Ectodermal cell (in vitro differentiated cells): ENCODE results near the gene SMARCD2.
"Not testable (repeated sequence)": the region's sequence is repeated elsewhere in the genome, so short reads cannot be mapped to it uniquely, and the experiment has no call there.

Experiments
- H3K27ac ChIP-seq: 2 replicates; pipeline ENCODE4 v1.7.0; 2013; ENCODE audit warnings: mild to moderate bottlenecking, low read depth, low read length; ENCODE audit not compliant: insufficient read depth, poor library complexity, severe bottlenecking
- H3K27me3 ChIP-seq: 2 replicates; pipeline ENCODE4 v1.7.0; 2013; ENCODE audit warnings: mild to moderate bottlenecking, low read length; ENCODE audit not compliant: insufficient read depth, control insufficient read depth, poor library complexity, severe bottlenecking
- H3K36me3 ChIP-seq: one replicate; pipeline ENCODE4 v1.7.0; 2013; ENCODE audit warnings: low read length; ENCODE audit not compliant: control insufficient read depth, insufficient read depth
- H3K4me1 ChIP-seq: one replicate; pipeline ENCODE4 v1.7.0; 2013; ENCODE audit warnings: low read length; ENCODE audit not compliant: control insufficient read depth, insufficient read depth
- H3K4me3 ChIP-seq: 2 replicates; pipeline ENCODE4 v1.7.0; 2013; ENCODE audit warnings: low read depth, low read length, control low read depth; ENCODE audit not compliant: insufficient read depth
- H3K9me3 ChIP-seq: 2 replicates; pipeline ENCODE4 v1.7.0; 2013; ENCODE audit warnings: mild to moderate bottlenecking, low read length, moderate library complexity; ENCODE audit not compliant: control insufficient read depth
- WGBS, 2 experiments: methylation state at CpG; one replicate each; pipeline ENCODE4 v1.1.7; 2013; ENCODE audit warnings: missing lambda C conversion rate in 2 of 2; 5-methylcytosine and 5-hydroxymethylcytosine counted together

Gene SMARCD2

DNA sequence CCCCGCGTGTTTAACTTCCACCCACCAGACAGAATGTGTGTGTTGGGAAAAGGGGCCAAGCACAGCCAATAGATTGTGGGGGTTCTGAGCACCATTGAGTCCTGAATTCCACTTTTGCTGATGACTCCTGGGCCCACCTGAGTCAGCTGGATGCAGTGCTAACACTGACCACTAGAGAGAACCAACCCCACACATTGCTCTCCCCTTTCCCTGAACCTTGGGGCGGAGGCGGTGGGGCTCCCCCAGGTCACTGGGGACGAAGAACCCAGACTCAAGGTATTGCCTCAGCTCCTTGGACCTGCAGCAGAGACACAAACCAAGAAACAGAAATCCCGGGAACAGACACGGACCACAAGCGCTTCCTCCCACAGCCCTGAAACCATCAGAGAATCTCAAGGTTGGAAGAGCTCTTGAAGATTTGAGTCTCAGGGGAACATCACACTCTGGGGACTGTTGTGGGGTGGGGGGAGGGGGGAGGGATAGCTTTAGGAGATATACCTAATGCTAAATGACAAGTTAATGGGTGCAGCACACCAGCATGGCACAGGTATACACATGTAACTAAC, 31.7 kb upstream of the SMARCD2 start:
- not testable (repeated sequence) for H3K4me3 ChIP-seq, H3K4me1 ChIP-seq, H3K27ac ChIP-seq, H3K36me3 ChIP-seq, H3K27me3 ChIP-seq, H3K9me3 ChIP-seq
- WGBS, 2 experiments: 81 to 83% methylated on average over 6 of the region's 8 CpGs

DNA sequence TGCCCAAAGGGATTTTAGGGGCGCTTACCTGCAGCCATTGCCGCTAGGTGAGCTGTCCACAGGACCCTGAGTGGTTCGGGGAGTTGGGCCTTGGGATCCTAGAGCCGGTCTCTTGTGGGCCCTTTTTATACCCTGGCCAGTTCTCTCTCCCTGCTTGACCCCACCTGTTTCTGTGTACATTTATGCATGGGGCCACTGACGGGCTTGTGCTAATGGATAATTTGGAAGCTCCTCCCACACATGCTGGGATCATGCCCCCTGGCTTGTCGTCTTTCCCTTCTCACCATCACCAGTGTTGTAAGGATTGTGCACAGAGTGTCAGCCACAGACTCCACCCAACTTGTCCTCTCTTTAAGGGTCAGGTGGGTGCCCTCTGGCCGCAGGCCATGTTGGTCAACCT, 31.1 kb upstream of the SMARCD2 start, which contains the start of gene CSH2:
Gene CSH2, minus strand, starts transcription at position 101 of the 400 bp plus-strand sequence. Its CDS starts 63 bp downstream, at position 38.
- H3K27ac ChIP-seq, H3K36me3 ChIP-seq, H3K4me3 ChIP-seq, H3K4me1 ChIP-seq, H3K9me3 ChIP-seq, H3K27me3 ChIP-seq: not testable (repeated sequence)
- 89 to 96% methylated on average over 4 of the region's 7 CpGs for WGBS, 2 experiments

DNA sequence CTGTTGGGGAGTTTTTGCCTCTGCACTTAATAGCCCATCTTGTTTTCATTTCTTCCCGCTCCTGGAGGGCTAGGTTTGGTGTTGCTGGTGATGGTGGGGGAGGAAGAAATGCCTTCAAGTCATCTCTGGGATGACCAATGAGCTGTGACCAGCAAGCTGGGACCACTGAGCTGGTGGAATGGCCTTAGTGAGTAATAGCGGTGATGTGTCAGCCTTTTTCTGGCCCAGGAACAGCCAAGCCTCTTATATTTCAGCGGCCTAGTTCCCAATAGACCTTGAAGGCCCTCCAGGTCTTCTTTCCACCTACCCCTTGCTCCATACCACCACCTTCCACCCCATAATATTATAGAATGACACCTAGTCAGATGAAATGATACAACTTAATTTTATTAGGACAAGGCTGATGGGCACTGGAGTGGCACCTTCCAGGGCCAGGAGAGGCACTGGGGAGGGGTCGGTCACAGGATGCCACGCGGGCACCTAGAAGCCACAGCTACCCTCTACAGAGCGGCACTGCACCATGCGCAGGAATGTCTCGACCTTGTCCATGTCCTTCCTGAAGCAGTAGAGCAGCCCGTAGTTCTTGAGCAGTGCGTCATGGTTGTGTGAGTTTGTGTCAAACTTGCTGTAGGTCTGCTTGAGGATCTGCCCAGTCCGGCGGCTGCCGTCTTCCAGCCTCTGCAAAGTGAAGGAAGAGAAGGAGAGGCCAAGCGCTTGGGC, 29.3 kb upstream of the SMARCD2 start:
- H3K27ac ChIP-seq, H3K4me3 ChIP-seq, H3K4me1 ChIP-seq, H3K9me3 ChIP-seq, H3K27me3 ChIP-seq, H3K36me3 ChIP-seq: not testable (repeated sequence)
- 92 to 93% methylated on average over 10 to 13 of the region's 15 CpGs for WGBS, 2 experiments

DNA sequence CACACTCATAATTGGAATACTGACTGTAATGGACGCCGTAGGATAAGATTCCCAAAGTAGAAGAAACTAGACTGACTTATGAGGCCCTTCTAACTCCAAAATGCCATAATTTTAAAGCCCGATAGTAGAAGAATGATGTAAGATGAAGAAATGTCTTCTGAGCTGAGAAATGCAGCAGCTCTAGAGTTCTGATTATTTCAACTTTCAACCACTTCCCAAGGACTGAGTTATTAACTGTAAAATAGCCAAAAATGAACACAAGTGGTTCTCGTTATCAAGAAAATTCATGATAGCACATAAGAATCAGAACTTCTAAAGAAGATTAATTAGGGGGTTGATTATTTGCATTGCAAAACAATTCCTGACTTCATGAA, 27.8 kb upstream of the SMARCD2 start:
- H3K27ac ChIP-seq, H3K9me3 ChIP-seq, H3K4me3 ChIP-seq, H3K36me3 ChIP-seq, H3K4me1 ChIP-seq, H3K27me3 ChIP-seq: not testable (repeated sequence)
- 90 to 98% methylated on average over 2 to 4 of the region's 4 CpGs for WGBS, 2 experiments

DNA sequence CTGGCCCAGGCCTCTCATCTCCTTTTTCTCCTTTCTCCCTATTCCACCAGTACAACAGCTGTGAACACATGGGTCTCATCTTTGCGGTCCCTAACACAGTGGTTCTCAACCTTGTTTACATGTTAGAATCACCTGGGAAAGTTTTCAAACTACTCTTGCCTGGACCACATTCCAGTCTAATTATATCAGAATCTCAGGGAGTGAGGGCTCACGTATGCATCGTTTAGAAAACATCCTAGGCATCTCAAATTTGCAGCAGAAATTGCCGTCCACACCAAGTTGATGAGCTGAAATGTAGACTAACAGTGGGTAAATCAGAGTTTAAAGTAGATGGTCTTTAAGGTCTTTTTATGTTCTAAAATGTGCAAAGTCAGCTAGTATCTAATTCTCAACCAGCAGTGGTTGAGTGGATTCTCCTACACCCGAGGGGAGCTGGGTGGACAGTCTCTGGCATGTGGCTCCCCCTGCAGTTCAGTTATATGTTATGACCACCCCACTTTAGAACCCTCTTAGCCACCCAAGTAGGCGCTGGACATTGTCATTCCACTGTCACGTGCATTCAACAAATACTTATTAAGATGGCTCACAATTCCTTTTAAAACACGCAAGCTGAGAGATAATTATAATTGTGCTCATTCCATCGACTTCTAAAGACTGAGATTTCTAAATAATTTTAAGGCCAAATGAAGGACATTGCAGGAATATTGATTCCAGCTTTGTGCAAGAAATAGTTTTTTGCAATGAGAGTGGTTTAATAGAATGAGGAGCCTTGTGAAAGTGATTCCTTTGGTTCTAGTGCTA, 27.2 kb upstream of the SMARCD2 start:
- H3K4me3 ChIP-seq: not testable (repeated sequence)
- 80 to 82% methylated on average over 8 of the region's 9 CpGs for WGBS, 2 experiments

DNA sequence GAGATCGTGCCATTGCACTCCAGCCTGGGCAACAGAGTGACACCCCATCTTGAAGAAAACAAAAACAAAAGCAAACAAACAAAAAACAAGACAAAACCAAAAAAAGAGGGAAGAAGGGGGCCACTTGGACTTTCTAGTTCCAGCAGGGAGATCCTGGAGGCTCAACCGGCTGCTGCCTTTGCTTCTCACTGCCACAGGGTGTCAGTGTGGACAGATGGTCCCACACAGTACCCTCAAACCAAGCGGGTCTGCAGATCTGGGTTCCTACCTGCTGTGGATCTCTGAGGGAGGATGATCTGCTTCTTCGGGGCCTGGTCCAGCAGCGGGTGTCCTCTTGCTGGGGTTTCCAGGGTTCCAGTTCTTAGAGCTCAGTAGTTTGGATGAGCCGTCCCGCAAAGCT, 24.1 kb upstream of the SMARCD2 start:
- WGBS, 2 experiments: 68 to 69% methylated on average over 5 of the region's 7 CpGs
- not testable (repeated sequence) for H3K27me3 ChIP-seq, H3K4me3 ChIP-seq, H3K9me3 ChIP-seq, H3K4me1 ChIP-seq, H3K36me3 ChIP-seq, H3K27ac ChIP-seq

More for the DNA sequence above, 27.2 kb upstream of the SMARCD2 start:
- not testable (repeated sequence) for H3K9me3 ChIP-seq, H3K27ac ChIP-seq, H3K36me3 ChIP-seq, H3K27me3 ChIP-seq, H3K4me1 ChIP-seq

DNA sequence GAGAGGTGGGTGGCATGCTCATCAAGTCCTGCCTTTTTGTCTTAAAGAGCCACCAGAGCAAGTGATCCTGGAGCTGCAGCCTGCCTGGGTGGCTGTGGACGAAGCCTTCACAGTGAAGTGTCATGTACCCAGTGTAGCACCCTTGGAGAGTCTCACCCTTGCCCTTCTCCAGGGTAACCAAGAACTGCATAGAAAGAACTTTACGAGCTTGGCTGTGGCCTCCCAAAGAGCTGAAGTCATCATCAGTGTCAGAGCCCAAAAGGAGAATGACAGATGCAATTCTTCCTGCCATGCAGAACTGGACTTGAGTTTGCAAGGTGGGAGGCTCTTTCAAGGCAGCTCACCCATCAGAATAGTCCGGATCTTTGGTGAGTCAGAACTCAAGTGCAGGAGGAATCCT, 16.8 kb upstream of the SMARCD2 start:
- Histone ChIP-seq H3K36me3 (no peaks in the 10 kb centered on the region), H3K9me3 (no peaks in the 10 kb centered on the region), H3K27ac (no peak overlapping the region), H3K4me1 (no peaks in the 10 kb centered on the region), H3K27me3 (peaks cover 9% of the 10 kb centered on the region), H3K4me3 (no peak overlapping the region)
- WGBS, 2 experiments: 82 to 84% methylated on average over 3 of the region's 3 CpGs

DNA sequence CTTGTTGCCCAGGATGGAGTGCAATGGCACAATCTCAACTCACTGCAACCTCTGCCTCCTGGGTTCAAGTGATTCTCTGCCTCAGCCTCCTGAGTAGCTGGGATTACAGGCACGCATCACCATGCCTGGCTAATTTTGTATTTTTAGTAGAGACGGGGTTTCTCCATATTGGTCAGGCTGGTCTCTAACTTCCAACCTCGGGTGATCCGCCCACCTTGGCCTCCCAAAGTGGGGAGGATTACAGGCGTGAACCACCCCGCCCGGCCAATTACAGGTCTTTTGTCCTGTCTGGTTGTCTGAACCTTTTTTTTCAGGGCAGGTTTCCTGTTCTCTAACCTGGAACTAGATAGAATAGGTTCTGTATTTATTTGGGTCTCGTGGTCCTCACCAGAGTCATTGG, 13.9 kb upstream of the SMARCD2 start:
- not testable (repeated sequence) for H3K9me3 ChIP-seq, H3K4me3 ChIP-seq, H3K27ac ChIP-seq, H3K36me3 ChIP-seq, H3K4me1 ChIP-seq
- H3K27me3 ChIP-seq: peaks cover 15% of the 10 kb centered on the region
- 90 to 95% methylated on average over 8 of the region's 8 CpGs for WGBS, 2 experiments

DNA sequence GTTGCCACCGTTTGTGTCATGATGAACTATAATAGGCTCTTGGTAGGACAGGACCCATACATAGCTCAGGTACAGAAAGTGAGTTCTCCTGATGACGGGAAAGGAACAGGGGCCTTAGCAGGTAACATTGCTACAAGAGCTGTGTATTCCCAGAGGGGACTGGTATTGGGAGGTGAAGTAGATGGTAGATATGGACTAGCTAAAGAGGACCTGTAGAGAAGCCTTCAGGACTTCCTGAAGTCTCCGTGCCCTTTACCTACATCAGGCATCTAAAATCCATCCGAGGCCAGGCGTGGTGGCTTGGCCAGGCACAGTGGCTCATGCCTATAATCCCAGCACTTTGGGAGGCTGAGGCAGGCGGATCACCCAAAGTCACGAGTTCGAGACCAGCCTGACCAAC, 12.7 kb upstream of the SMARCD2 start:
- 89 to 90% methylated on average over 8 of the region's 8 CpGs for WGBS, 2 experiments
- H3K27me3 ChIP-seq: peaks cover 15% of the 10 kb centered on the region
- no peak overlapping the region for H3K27ac ChIP-seq
- H3K36me3 ChIP-seq: no peaks in the 10 kb centered on the region
- H3K4me1 ChIP-seq: no peaks in the 10 kb centered on the region
- H3K4me3 ChIP-seq: no peak overlapping the region
- no peaks in the 10 kb centered on the region for H3K9me3 ChIP-seq

DNA sequence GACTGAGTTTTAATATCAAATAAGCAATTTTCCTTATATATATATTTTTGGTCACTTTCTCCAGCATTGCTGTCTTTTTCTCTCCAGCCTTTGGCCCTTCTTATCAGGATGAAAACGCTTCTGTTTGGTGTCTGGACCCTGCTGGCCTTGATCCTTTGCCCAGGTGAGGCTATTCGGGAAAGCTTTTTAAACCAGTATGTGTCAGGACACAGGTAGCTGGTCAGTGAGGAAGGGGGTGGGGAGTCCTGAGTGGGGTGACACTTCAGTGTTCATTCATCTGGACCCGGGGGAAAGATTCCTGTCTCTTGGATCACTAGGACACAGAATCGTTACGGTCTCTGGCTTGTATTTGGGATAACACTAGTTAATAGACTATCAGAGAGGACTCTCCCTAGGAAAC, 12.2 kb upstream of the SMARCD2 start:
- H3K4me1 ChIP-seq: no peaks in the 10 kb centered on the region
- H3K4me3 ChIP-seq: no peak overlapping the region
- 86 to 89% methylated on average over 5 of the region's 5 CpGs for WGBS, 2 experiments
- no peaks in the 10 kb centered on the region for H3K36me3 ChIP-seq
- no peaks in the 10 kb centered on the region for H3K9me3 ChIP-seq
- no peak overlapping the region for H3K27ac ChIP-seq
- peaks cover 13% of the 10 kb centered on the region for H3K27me3 ChIP-seq
